GM18868 (cell line): ENCODE measurements around the gene TRMT11.
A peak's percentile ranks its signal among the peaks of the same experiment; 100 is the strongest.

Experiments
- ATAC-seq: cut with Tn5 transposase; IDR thresholded peaks from one replicate; pipeline ENCODE4 v1.9.1; 2021; ENCODE audit warnings: mild to moderate bottlenecking, moderate library complexity; ENCODE audit not compliant: unreplicated experiment

Gene TRMT11

DNA sequence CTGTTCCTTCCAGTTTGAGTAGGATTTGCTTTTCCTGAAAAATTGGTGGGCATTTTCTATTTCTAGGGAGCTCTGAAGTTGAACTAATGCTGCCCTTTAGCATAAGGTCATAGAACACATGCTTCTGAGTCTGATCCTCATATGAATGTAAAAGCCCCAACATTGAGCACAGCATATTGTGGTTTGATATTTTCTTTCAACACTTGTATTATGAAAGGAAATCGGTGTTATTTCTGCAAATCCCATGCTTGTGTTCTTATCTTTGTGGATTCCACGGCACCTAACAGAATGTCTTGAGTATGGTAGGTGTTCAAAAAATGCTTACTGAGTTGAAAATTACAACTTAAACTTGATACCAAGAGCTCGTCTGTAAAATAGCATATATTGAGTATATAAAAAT lies 85.8 kb downstream of the TRMT11 start:
- no peak for ATAC-seq

- no peak for ATAC-seq
These were observed 86.5 kb downstream of the TRMT11 start for GRCh38 chr6:126072834-126073233.

DNA sequence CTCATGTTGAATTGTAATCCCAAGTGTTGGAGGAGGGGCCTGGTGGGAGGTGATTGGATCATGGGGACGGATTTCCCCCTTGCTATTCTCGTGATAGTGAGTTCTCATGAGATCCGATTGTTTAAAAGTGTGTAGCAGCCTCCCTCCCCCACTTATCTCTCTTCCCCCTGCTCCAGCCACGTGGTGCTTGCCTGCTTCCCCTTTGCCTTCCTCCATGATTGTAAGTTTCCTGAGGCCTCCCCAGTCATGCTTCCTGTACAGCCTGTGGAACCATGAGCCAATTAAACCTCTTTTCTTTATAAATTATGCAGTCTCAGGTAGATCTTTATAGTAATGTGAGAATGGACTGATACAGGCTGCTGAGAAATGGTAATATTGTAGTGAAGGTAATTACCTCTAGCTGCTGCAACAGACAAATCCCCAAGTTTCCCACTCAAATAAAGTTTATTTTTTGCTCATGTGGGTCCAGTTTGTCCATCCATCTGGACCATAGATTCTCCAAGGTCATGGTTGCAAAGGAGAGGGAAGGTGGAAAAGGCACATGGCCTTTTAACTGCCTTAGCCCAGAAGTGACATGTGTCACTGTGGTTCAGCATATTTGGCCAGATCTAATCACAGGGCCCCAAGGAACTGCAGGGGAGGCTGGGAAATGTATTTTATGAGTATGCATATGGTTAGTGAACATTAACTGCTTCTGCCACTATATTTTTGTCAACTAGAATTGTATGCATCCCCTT lies 89.2 kb downstream of the TRMT11 start:
- no peak for ATAC-seq

DNA sequence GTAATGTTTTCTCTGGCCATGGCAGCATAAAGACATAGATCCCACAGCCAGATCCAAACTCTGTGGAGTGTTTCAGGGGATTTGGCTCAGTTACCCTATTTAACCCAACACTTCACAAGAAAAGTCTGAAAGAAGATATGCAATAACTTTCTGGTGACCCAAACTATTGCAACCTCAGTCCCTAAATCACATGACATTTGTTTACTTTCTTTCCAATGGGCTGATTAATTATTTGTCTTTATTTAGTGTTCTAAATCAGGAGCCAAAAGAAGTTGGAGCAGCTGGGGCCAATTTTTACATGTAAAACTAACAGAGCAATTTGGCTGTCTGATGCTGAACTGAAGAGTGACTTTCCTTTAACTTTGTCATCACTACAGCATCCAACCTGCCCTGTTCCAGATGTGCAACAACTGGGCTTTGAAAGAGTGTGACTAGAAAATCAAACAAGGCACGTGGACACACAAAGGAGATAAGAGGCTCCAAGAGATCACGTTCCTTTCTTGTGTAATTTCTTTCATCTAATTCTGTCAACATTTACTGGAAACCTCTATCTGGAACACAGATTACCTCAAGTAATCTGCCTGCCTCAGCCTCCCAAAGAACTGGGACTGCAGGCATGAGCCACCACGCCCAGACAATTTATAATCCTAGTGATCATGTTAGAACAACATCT lies 90.8 kb downstream of the TRMT11 start:
- no peak for ATAC-seq

- no peak for ATAC-seq
These were observed 91.8 kb downstream of the TRMT11 start for GRCh38 chr6:126077810-126078776.

- ATAC-seq = no peak
These were observed 97.5 kb downstream of the TRMT11 start for GRCh38 chr6:126083875-126084274.

DNA sequence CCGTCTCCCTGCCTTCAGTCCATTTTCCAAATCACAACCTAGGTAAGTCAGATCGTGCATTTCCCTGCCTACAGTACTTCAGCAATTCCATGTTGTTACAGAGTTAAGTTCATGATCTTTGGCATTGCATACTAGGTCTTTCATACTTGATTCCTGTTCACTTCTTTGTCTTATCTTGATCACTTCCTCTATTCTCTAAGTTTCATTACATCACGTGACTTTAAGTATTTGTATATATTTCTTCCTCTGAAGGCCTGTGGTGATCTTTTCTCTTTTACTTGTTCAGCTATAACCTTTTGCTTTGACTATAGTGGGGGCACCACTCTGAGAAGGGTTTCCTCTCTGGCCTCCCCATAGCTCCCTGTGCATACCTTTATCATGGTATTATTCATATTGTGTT lies 100.2 kb downstream of the TRMT11 start:
- ATAC-seq = peak; percentile 86
